ENCODE results near the gene PRDM5.

GRCh38 chr4:120809518-120809917 is 113.0 kb downstream of the PRDM5 start:
- TF ChIP-seq, protein P1, sequence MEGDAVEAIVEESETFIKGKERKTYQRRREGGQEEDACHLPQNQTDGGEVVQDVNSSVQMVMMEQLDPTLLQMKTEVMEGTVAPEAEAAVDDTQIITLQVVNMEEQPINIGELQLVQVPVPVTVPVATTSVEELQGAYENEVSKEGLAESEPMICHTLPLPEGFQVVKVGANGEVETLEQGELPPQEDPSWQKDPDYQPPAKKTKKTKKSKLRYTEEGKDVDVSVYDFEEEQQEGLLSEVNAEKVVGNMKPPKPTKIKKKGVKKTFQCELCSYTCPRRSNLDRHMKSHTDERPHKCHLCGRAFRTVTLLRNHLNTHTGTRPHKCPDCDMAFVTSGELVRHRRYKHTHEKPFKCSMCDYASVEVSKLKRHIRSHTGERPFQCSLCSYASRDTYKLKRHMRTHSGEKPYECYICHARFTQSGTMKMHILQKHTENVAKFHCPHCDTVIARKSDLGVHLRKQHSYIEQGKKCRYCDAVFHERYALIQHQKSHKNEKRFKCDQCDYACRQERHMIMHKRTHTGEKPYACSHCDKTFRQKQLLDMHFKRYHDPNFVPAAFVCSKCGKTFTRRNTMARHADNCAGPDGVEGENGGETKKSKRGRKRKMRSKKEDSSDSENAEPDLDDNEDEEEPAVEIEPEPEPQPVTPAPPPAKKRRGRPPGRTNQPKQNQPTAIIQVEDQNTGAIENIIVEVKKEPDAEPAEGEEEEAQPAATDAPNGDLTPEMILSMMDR (IDR thresholded peaks at IDR 0.05): peak; percentile 56
- TF ChIP-seq ZFX (IDR thresholded peaks at IDR 0.05; ENCODE audit: borderline replicate concordance): no peak

All from 22Rv1 (cell line).